AG09309 (cell line): Measurements from ENCODE around the gene PCDHA2.

Experiments
- DNase-seq: peaks from one replicate; pipeline ENCODE4 v3.0.0-alpha.2; 2010; ENCODE audit warnings: low read depth
- H3K4me3 ChIP-seq: 2 replicates; pipeline ENCODE4 v1.5.1; 2011; ENCODE audit warnings: mild to moderate bottlenecking, low read depth, low read length, moderate library complexity; ENCODE audit not compliant: control insufficient read depth
- CTCF ChIP-seq: IDR thresholded peaks from 2 replicates; pipeline ENCODE4 v1.5.1; 2011; ENCODE audit warnings: mild to moderate bottlenecking, low read depth, low read length, inconsistent platforms; ENCODE audit not compliant: insufficient read depth, control insufficient read depth; ENCODE audit errors: missing control alignments

PCDHA2 gene

GRCh38 chr5:140840978-140841962, 46.6 kb downstream of the PCDHA2 start, which contains the start of gene PCDHA8:
Gene PCDHA8, plus strand, starts transcription at chr5:140841187. Its CDS starts 135 bp downstream, at chr5:140841322.
- TF ChIP-seq CTCF, result peak; percentile 64
- DNase-seq, result no peak
- peak within 1 kb of the TSS; percentile 25 for H3K4me3 ChIP-seq

- DNase-seq, result no peak
- TF ChIP-seq CTCF, result no peak
- no peak overlapping the region for H3K4me3 ChIP-seq
These were observed 48.4 kb downstream of the PCDHA2 start for GRCh38 chr5:140842798-140843733.
